Measurements from ENCODE around the gene C15orf39. TPM values are rescaled to one million over a fixed set of nuclear protein-coding genes. Genes with fewer than 3 reads are reported as not detected.
"Not testable (repeated sequence)": the region's sequence is repeated elsewhere in the genome, so short reads cannot be mapped to it uniquely, and the experiment has no call there.

Gene C15orf39
- total RNA-seq, 1 experiment from 2014 or later: 45.6 TPM

DNA sequence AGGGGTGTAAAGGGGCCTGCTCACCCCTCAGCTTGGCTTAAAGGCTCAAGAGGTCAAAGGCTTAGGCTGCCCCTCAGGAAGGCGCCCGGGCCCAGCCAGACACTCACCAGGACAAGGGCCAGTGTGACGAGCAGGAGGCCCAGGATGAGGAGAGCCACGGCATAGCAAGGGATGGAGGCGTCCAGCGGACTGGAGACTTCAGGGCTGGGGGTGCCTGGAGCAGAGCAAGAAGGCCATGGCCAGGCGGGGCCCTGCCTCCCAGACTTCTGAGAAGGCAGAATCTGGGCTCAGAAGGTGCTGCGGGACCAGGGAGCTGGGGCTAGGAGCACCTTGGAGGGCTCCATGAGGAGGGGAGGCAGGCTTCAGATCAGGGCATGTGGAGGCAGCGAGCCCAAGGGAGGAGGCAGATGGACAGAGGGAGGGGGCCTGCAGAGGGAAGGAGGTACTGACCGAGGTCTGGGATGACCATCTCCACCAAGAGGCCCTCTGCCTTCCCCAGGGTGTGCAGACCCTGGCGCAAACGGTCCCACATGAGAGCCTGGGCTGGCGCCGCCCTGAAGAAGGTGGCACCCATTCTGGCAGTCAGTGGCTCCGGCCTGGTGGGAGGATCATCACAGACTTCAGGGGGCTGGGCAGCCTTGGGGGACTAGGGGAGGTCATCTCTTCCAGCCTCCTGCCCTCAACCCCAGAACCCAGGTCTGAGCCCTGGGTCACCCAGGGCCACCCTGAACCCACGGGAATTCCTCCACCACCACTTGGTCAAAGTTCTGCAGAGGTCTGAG, 24.5 kb downstream of the C15orf39 start:
- Histone ChIP-seq H3K4me2 (ENCODE audit: insufficient read depth, insufficient read length, low read length) (no peak overlapping the region), H4K20me1 (ENCODE audit: control insufficient read depth, insufficient read depth, insufficient read length) (no peaks in the 10 kb centered on the region), H3T11ph (ENCODE audit: low read length) (no peak overlapping the region), H3K56ac (ENCODE audit: insufficient read length, low read depth, low read length) (no peak overlapping the region), H4K8ac (replicated peaks; ENCODE audit: insufficient read length, low read depth, low read length) (no peak overlapping the region), H2BK12ac (ENCODE audit: insufficient read length, low read depth, low read length) (no peak overlapping the region), H3K23ac (ENCODE audit: insufficient read length, low read depth, low read length) (no peak overlapping the region), H2AK5ac (ENCODE audit: insufficient read length, low read length) (no peak overlapping the region), H3K79me2 (ENCODE audit: insufficient read depth, low read length) (no peaks in the 10 kb centered on the region), H3K79me1 (ENCODE audit: insufficient read depth, low read depth, low read length, poor library complexity, severe bottlenecking) (no peaks in the 10 kb centered on the region), H3K14ac (ENCODE audit: insufficient read depth, low read length) (no peak overlapping the region), H3K9me3 (ENCODE audit: control insufficient read depth, low read depth, low read length) (no peaks in the 10 kb centered on the region), H2BK5ac (ENCODE audit: insufficient read length, low read length) (no peak overlapping the region), H2BK15ac (ENCODE audit: low read depth, low read length) (no peak overlapping the region), H3K4me1 (ENCODE audit: insufficient read depth, low read length) (no peaks in the 10 kb centered on the region; the same call in 1 of the 2 replicates), H2BK20ac (ENCODE audit: low read depth, low read length, poor library complexity, severe bottlenecking) (no peak overlapping the region), H3K23me2 (ENCODE audit: insufficient read length, low read depth, low read length, poor library complexity, severe bottlenecking) (no peaks in the 10 kb centered on the region), H2AFZ (ENCODE audit: low read length) (no peak overlapping the region), H2BK120ac (ENCODE audit: low read depth, low read length, poor library complexity, severe bottlenecking) (no peak overlapping the region), H3K4ac (ENCODE audit: low read depth, low read length) (no peak overlapping the region), H3K18ac (ENCODE audit: insufficient read length, low read depth, low read length) (no peak overlapping the region), H3K27ac (ENCODE audit: insufficient read length, low read depth, low read length) (no peak overlapping the region), H3K9ac (ENCODE audit: extremely low read depth, insufficient read length, low read length) (no peak overlapping the region), H4K5ac (ENCODE audit: insufficient read length, low read depth, low read length) (no peak overlapping the region), H4K91ac (ENCODE audit: insufficient read length, low read depth, low read length) (no peak overlapping the region), H3K27me3 (ENCODE audit: insufficient read depth, low read length) (no peaks in the 10 kb centered on the region; the same call in 1 of the 2 replicates)
- no peak overlapping the region for H3K4me3 Mint-ChIP-seq
- TF ChIP-seq, protein P1, sequence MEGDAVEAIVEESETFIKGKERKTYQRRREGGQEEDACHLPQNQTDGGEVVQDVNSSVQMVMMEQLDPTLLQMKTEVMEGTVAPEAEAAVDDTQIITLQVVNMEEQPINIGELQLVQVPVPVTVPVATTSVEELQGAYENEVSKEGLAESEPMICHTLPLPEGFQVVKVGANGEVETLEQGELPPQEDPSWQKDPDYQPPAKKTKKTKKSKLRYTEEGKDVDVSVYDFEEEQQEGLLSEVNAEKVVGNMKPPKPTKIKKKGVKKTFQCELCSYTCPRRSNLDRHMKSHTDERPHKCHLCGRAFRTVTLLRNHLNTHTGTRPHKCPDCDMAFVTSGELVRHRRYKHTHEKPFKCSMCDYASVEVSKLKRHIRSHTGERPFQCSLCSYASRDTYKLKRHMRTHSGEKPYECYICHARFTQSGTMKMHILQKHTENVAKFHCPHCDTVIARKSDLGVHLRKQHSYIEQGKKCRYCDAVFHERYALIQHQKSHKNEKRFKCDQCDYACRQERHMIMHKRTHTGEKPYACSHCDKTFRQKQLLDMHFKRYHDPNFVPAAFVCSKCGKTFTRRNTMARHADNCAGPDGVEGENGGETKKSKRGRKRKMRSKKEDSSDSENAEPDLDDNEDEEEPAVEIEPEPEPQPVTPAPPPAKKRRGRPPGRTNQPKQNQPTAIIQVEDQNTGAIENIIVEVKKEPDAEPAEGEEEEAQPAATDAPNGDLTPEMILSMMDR (conservative IDR thresholded peaks at IDR 0.05): no peak
- H3K4me1 Mint-ChIP-seq: peaks cover 9 to 10% of the 10 kb centered on the region in 2 experiments
- DNase-seq: no peak
- H3K27ac Mint-ChIP-seq: no peak overlapping the region
- H3K36me3 Mint-ChIP-seq (ENCODE audit: insufficient read depth in 1 of 3, low read depth in 3 of 3): no peaks in the 10 kb centered on the region; a peak in 1 of 7 replicates
- H3K27me3 Mint-ChIP-seq (ENCODE audit: low read depth): peaks cover 41% of the 10 kb centered on the region
- H3K9me3 Mint-ChIP-seq: no peaks in the 10 kb centered on the region
- no CpG with 5 or more reads among the region's 16 CpGs for WGBS (ENCODE audit: extremely low coverage, insufficient read length, low lambda C conversion rate)

DNA sequence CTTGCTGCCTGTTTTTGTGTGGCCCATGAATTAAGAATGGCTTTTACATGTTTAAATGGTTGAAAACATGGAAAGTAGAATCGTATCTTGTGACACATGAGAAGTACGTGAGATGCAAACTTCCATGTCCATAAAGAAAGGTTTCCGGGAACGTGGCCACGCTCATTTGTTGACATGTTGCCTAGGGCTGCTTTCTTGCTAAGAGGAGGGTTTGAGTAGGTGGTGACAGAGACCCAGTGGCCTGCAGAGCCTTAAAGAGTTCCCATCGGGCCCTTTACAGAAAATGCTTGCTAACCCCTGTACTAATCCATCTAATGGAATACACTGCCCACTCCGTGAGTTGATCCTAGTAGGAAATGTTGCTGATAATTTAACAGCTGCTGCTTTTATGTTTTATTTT, 25.4 kb downstream of the C15orf39 start:
- H3K27ac ChIP-seq (ENCODE audit: insufficient read length, low read depth, low read length); H3K9ac ChIP-seq (ENCODE audit: extremely low read depth, insufficient read length, low read length); H3K9me3 Mint-ChIP-seq; H4K20me1 ChIP-seq (ENCODE audit: control insufficient read depth, insufficient read depth, insufficient read length); H4K5ac ChIP-seq (ENCODE audit: insufficient read length, low read depth, low read length); H3K4me2 ChIP-seq (ENCODE audit: insufficient read depth, insufficient read length, low read length); H3K56ac ChIP-seq (ENCODE audit: insufficient read length, low read depth, low read length); H3K4me3 Mint-ChIP-seq; H3K4ac ChIP-seq (ENCODE audit: low read depth, low read length); H2BK12ac ChIP-seq (ENCODE audit: insufficient read length, low read depth, low read length); H3K14ac ChIP-seq (ENCODE audit: insufficient read depth, low read length); H2BK5ac ChIP-seq (ENCODE audit: insufficient read length, low read length); H3K27ac Mint-ChIP-seq; H3K4me1 ChIP-seq (ENCODE audit: insufficient read depth, low read length); H2AFZ ChIP-seq (ENCODE audit: low read length); DNase-seq; H2BK20ac ChIP-seq (ENCODE audit: low read depth, low read length, poor library complexity, severe bottlenecking); H3K27me3 ChIP-seq (ENCODE audit: insufficient read depth, low read length); H2AK5ac ChIP-seq (ENCODE audit: insufficient read length, low read length); H3K23me2 ChIP-seq (ENCODE audit: insufficient read length, low read depth, low read length, poor library complexity, severe bottlenecking); H2BK120ac ChIP-seq (ENCODE audit: low read depth, low read length, poor library complexity, severe bottlenecking); H3K9me3 ChIP-seq (ENCODE audit: control insufficient read depth, low read depth, low read length); H3K18ac ChIP-seq (ENCODE audit: insufficient read length, low read depth, low read length); H2BK15ac ChIP-seq (ENCODE audit: low read depth, low read length); H4K91ac ChIP-seq (ENCODE audit: insufficient read length, low read depth, low read length); H3K36me3 Mint-ChIP-seq (ENCODE audit: insufficient read depth in 1 of 3, low read depth in 3 of 3); H3T11ph ChIP-seq (ENCODE audit: low read length); H4K8ac ChIP-seq (replicated peaks; ENCODE audit: insufficient read length, low read depth, low read length); H3K23ac ChIP-seq (ENCODE audit: insufficient read length, low read depth, low read length); H3K79me1 ChIP-seq (ENCODE audit: insufficient read depth, low read depth, low read length, poor library complexity, severe bottlenecking); H3K79me2 ChIP-seq (ENCODE audit: insufficient read depth, low read length): not testable (repeated sequence)
- H3K4me1 Mint-ChIP-seq: peaks cover 9 to 10% of the 10 kb centered on the region in 2 experiments
- WGBS (ENCODE audit: extremely low coverage, insufficient read length, low lambda C conversion rate): no CpG with 5 or more reads among the region's 7 CpGs
- H3K27me3 Mint-ChIP-seq (ENCODE audit: low read depth): peaks cover 47% of the 10 kb centered on the region
